Psoas muscle (tissue), 8 donors: ENCODE results near the gene TBC1D2B. TPM values are rescaled to one million over a fixed set of nuclear protein-coding genes. Genes with fewer than 3 reads are reported as not detected.

Experiments
- ATAC-seq, 4 donors: fragments of 200-7000 bp; cut with Tn5 transposase; one replicate each; pipeline ENCODE4 v1.9.1; 2020; ENCODE audit warnings: moderate library complexity in 3 of 4, mild to moderate bottlenecking in 2 of 4
- DNase-seq, 2 donors: peaks; one replicate each; pipeline ENCODE4 v3.0.0-alpha.2; 2020
- H3K27ac ChIP-seq: fragments of 200-600 bp; one replicate; pipeline ENCODE4 v1.8.0; 2022
- H3K27me3 ChIP-seq, 3 donors: fragments of 200-600 bp in 1 of 3; one replicate each; pipeline versions ENCODE4 v1.6.1 to v1.8.0; 2013 to 2022; ENCODE audit warnings: low read length in 2 of 3, mild to moderate bottlenecking in 2 of 3, moderate library complexity in 1 of 3; ENCODE audit not compliant: insufficient read depth in 3 of 3
- H3K36me3 ChIP-seq, 2 donors: fragments of 200-600 bp in 1 of 2; one replicate each; pipeline versions ENCODE4 v1.6.1 to v1.8.0; 2013 to 2022; ENCODE audit warnings: low read depth in 1 of 2, mild to moderate bottlenecking in 1 of 2, moderate library complexity in 1 of 2; ENCODE audit not compliant: insufficient read depth in 1 of 2
- H3K4me1 ChIP-seq: fragments of 200-600 bp; one replicate; pipeline ENCODE4 v1.8.0; 2022
- H3K4me3 ChIP-seq: fragments of 200-600 bp; one replicate; pipeline ENCODE4 v1.8.0; 2022; ENCODE audit warnings: mild to moderate bottlenecking
- H3K9me3 ChIP-seq: fragments of 200-600 bp; one replicate; pipeline ENCODE4 v1.8.0; 2022
- CTCF ChIP-seq: fragments of 200-600 bp; IDR thresholded peaks from one replicate; pipeline ENCODE4 v1.8.0; 2022; ENCODE audit warnings: antibody characterized with exemption
- WGBS, 3 donors: extraction: QIAGEN DNeasy Blood & Tissue Kit; methylation state at CpG; one replicate each; pipeline versions ENCODE4 v1.1.6 to v1.1.7; 2013; 5-methylcytosine and 5-hydroxymethylcytosine counted together
- intact Hi-C, 2 donors: fragments of 100-400 bp; cut with DNase I; formaldehyde crosslinking; loops; one replicate each; pipeline versions ENCODE4 v1.11.0 to v1.14.2; 2022
- polyA plus RNA-seq, 3 donors: library from polyadenylated mRNA; stranded (reverse); fragments of 200-250 nt; gene quantifications; one replicate each; pipeline ENCODE4 v1.2.3, GENCODE V29; 2013
- total RNA-seq, 4 donors: library from RNA; stranded (reverse); fragmentation: NEBNext Ultra II Directional in 2 of 4; extraction: Animal tissue kit (Norgen Biotek cat#: 25700) in 2 of 4; gene quantifications; one replicate each; pipeline versions ENCODE4 v1.2.1 to v1.2.4, GENCODE V29; 2021 to 2023
- donor health status: healthy with polysubstance abuse.
- donor health status: DM: no; HTN: no; CAD: no; lungs with moderate emphysema.
- donor health status: Bipolar disorder and iron deficiency.
- donor health status: healthy.
- donor health status: DM: yes; HTN: yes; CAD: no.
- donor health status: DM: no; HTN: no; CAD: no.
- donor health status: DM: no; HTN: no; CAD: no.
- donor health status: DM: yes; HTN: yes; CAD: no.

The TBC1D2B gene
- total and polyA plus RNA-seq, 7 donors, result 2.8 to 11.8 (median 6.8) TPM

DNA sequence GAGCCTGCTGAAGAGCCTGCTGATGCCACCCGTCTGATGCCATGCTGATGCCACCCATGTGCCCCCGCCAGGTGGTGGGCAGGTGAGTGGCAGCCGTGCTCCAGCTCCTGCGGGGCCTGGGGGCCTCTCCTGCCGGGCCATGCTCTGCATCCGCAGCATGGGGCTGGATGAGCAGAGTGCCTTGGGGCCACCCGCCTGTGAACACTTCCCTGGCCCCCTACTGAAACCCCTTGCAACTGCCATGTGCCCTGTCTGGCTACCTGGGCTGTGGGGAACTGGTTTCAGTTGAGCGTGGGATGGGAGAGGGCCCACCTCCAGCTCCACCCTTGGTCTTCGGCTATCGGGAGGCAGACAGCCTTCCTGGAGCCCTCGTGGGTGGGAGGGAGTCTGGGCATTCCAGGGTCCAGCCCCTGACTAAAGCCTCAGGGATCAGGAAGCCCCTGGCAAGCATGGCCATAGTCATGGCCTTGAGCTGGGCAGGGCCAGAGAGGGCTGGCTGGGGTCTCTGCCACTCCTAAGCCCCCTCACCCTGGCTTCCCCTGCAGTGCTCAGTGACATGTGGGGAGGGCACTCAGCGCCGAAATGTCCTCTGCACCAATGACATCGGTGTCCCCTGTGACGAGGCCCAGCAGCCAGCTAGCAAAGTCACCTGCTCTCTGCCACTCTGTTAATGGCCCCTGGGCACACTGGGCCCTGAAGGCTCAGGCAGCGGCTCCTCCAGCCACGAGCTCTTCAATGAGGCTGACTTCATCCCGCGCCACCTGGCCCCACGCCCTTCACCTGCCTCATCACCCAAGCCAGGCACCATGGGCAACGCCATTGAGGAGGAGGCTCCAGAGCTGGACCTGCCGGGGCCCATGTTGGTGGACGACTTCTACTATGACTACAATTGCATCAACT, 92.2 kb downstream of the TBC1D2B start:
- H3K27me3 ChIP-seq, result no peaks in the 10 kb centered on the region
- peaks cover 7% of the 10 kb centered on the region for H3K4me1 ChIP-seq
- TF ChIP-seq CTCF, result no peak
- H3K36me3 ChIP-seq, result no peaks in the 10 kb centered on the region
- ATAC-seq (no peak), DNase-seq (no peak)
- no peak overlapping the region for H3K4me3 ChIP-seq
- no peaks in the 10 kb centered on the region for H3K9me3 ChIP-seq
- 93 to 94% (median 93%) methylated on average over 17 to 23 of the region's 23 CpGs for WGBS, 3 donors
- intact Hi-C loops, result no loop called here
- no peak overlapping the region for H3K27ac ChIP-seq

- no peak for ATAC-seq
- Histone ChIP-seq H3K4me1 (no peaks in the 10 kb centered on the region), H3K27ac (no peak overlapping the region), H3K9me3 (no peaks in the 10 kb centered on the region), H3K27me3 (no peaks in the 10 kb centered on the region), H3K36me3 (no peaks in the 10 kb centered on the region), H3K4me3 (no peak overlapping the region)
- intact Hi-C loops, result no loop called here
- TF ChIP-seq CTCF, result no peak
- DNase-seq, result no peak
- WGBS, 3 donors, result 90 to 94% (median 92%) methylated on average over 5 to 6 of the region's 7 CpGs
These were observed 93.1 kb downstream of the TBC1D2B start for GRCh38 chr15:77984446-77984861.

GRCh38 chr15:77983708-77984445, 93.6 kb downstream of the TBC1D2B start:
- WGBS, 3 donors, result 48 to 57% (median 52%) methylated on average over 15 of the region's 15 CpGs
- no peaks in the 10 kb centered on the region for H3K36me3 ChIP-seq
- no peak for TF ChIP-seq CTCF
- no peaks in the 10 kb centered on the region for H3K27me3 ChIP-seq
- H3K4me1 ChIP-seq, result no peaks in the 10 kb centered on the region
- no peak overlapping the region for H3K27ac ChIP-seq
- H3K9me3 ChIP-seq, result no peaks in the 10 kb centered on the region
- no peak overlapping the region for H3K4me3 ChIP-seq
- intact Hi-C loops, result no loop called here
- ATAC-seq, result no peak
- DNase-seq, result no peak

- DNase-seq (no peak), ATAC-seq (no peak)
- Histone ChIP-seq H3K4me3 (no peak overlapping the region), H3K36me3 (no peaks in the 10 kb centered on the region), H3K27ac (no peak overlapping the region), H3K9me3 (no peaks in the 10 kb centered on the region), H3K4me1 (no peaks in the 10 kb centered on the region), H3K27me3 (no peaks in the 10 kb centered on the region)
- no peak for TF ChIP-seq CTCF
- WGBS, 3 donors, result 79 to 82% (median 79%) methylated on average over 10 of the region's 10 CpGs
- intact Hi-C loops, result no loop called here
These were observed 94.3 kb downstream of the TBC1D2B start for GRCh38 chr15:77983091-77983707.
